PC-3 (cell line): Measurements from ENCODE around the gene ZNF436. TPM values are rescaled to one million over a fixed set of nuclear protein-coding genes. Genes with fewer than 3 reads are reported as not detected.

ENCODE experiments used
- ATAC-seq: fragments of 200-7000 bp; cut with Tn5 transposase; 2 replicates; pipeline ENCODE4 v1.9.1; 2020; ENCODE audit warnings: mild to moderate bottlenecking, moderate library complexity
- BruUV-seq: library from RNA; stranded (reverse); fragments of 400-500 nt; replicated peaks from 2 replicates; lab custom pipeline; 2021; lab: Mats Ljungman, UMichigan
- CTCF ChIA-PET: fragments of 300-600 bp; sonication (Branson Sonifier 250); formaldehyde crosslinking; loops from one replicate; lab custom pipeline; 2022; ENCODE audit warnings: antibody characterized with exemption; lab: Charles Lee
- POLR2A ChIA-PET: fragments of 300-600 bp; sonication (Branson Sonifier 250); formaldehyde crosslinking; loops from one replicate; lab custom pipeline; 2022; ENCODE audit warnings: antibody characterized with exemption; ENCODE audit not compliant: unreplicated experiment; lab: Charles Lee
- DNase-seq: peaks from one replicate; pipeline ENCODE4 v3.0.0-alpha.2; 2015
- H2AFZ ChIP-seq: fragments of 300-600 bp; sonication (generic); 2 replicates; pipeline ENCODE4 v1.6.0; 2016; ENCODE audit warnings: antibody characterized with exemption, low read length
- H3F3A ChIP-seq: fragments of 300-600 bp; sonication (generic); one replicate; pipeline ENCODE4 v1.6.0; 2017; ENCODE audit warnings: antibody characterized with exemption, low read length, control low read depth, mild to moderate bottlenecking; ENCODE audit not compliant: unreplicated experiment
- H3K27ac ChIP-seq: fragments of 300-600 bp; sonication (generic); 2 replicates; pipeline ENCODE4 v1.5.1; 2016; ENCODE audit warnings: mild to moderate bottlenecking, low read length
- H3K27me3 ChIP-seq: fragments of 300-600 bp; sonication (generic); 2 replicates; pipeline ENCODE4 v1.6.1; 2016; ENCODE audit warnings: low read length, mixed read lengths
- H3K36me3 ChIP-seq: fragments of 300-600 bp; sonication (generic); 2 replicates; pipeline ENCODE4 v1.6.1; 2016; ENCODE audit warnings: low read depth, mixed run types, low read length, mixed read lengths
- H3K4me1 ChIP-seq: fragments of 300-600 bp; sonication (generic); 2 replicates; pipeline ENCODE4 v1.5.1; 2016; ENCODE audit warnings: low read length; ENCODE audit not compliant: insufficient read depth
- H3K4me2 ChIP-seq: fragments of 300-600 bp; sonication (generic); 2 replicates; pipeline ENCODE4 v1.6.0; 2016; ENCODE audit warnings: low read length
- H3K4me3 ChIP-seq: fragments of 300-600 bp; sonication (generic); 2 replicates; pipeline ENCODE4 v1.5.1; 2016; ENCODE audit warnings: mild to moderate bottlenecking, low read length, mixed read lengths
- H3K79me2 ChIP-seq: fragments of 300-600 bp; sonication (generic); 2 replicates; pipeline ENCODE4 v1.6.1; 2017; ENCODE audit warnings: low read length, mixed read lengths
- H3K9ac ChIP-seq: fragments of 300-600 bp; sonication (generic); 2 replicates; pipeline ENCODE4 v1.6.0; 2016; ENCODE audit warnings: mild to moderate bottlenecking, low read length
- H3K9me2 ChIP-seq: fragments of 300-600 bp; sonication (generic); replicated peaks from 2 replicates; pipeline ENCODE4 v1.6.1; 2016; ENCODE audit warnings: mixed run types, low read length, mixed read lengths
- H3K9me3 ChIP-seq: fragments of 300-600 bp; sonication (generic); 2 replicates; pipeline ENCODE4 v1.6.1; 2016; ENCODE audit warnings: low read length, mixed read lengths
- H4K20me1 ChIP-seq: fragments of 300-600 bp; sonication (generic); 2 replicates; pipeline ENCODE4 v1.6.1; 2016; ENCODE audit warnings: low read length, mixed read lengths
- EZH2 ChIP-seq: fragments of 300-600 bp; sonication (generic); IDR thresholded peaks from one replicate; pipeline ENCODE4 v1.6.1; 2017; ENCODE audit warnings: antibody characterized with exemption, mild to moderate bottlenecking, low read length; ENCODE audit not compliant: unreplicated experiment
- EZH2phosphoT487 ChIP-seq: fragments of 300-600 bp; sonication (generic); IDR thresholded peaks from 2 replicates; pipeline ENCODE4 v1.6.1; 2018; ENCODE audit warnings: mild to moderate bottlenecking, antibody characterized with exemption, low read length, borderline replicate concordance
- intact Hi-C: fragments of 100-400 bp; cut with micrococcal nuclease; formaldehyde crosslinking; loops from 2 replicates; pipeline ENCODE4 v1.9.0; 2023
- total RNA-seq: library from RNA; depleted of rRNA; stranded (reverse); fragments of >200 nt; gene quantifications from 2 replicates; pipeline ENCODE4 v1.2.3, GENCODE V29; 2014
- TF ChIP-seq, protein P1 (sequence below): fragments of 300-600 bp; sonication (generic); conservative IDR thresholded peaks from 2 replicates; pipeline ENCODE4 v1.5.1; 2017; ENCODE audit warnings: antibody characterized with exemption, low read depth, mild to moderate bottlenecking, low read length

The ZNF436 gene
- total RNA-seq, 1 experiment from 2014 or later = 10.5 TPM

DNA sequence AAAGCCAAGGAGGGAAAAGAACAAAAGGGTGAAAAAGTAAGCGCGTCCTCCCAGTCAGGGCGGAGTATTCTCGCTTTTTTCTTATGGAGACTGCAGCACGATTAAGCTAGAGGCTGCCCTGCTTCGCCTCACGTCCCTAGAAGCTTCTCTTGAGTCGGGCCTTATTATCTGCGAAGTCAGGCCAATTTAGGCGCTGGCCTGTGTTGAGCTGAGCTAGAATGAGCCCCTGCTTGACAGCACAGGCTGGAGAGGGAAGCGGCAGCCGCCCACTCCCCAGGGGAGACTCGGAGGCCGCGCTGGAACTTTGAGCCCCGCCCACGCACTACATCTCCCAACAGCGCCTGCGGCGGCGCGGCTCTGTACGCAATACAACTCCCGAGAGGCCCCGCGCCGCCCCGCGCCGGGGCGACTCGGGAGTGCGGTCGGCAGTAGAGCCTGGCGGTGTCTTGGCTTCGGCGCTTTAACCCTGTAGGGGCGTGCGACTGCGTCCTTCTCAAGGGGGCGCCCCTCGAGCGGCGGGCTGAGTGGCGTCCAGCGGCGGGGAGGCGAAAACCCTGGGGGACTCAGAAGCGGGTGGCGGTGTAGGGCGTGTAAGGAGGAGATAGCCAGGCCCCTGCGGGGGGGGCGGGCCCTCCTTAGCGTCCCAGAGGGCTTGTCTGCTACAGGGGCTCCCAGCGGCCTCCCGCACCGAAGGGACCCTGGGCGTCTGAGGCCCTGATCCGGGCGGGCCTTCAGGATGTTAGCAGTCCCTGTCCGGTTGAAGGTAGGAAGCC lies 888 bp downstream of the ZNF436 start:
- H3K9me2 ChIP-seq = no peaks in the 10 kb centered on the region
- POLR2A ChIA-PET = interaction anchor here (0.6 to 1.4 kb wide), 4 partner anchors 24 to 186 kb away, joined by 3 to 59 read pairs (median 6); partner anchors contain the start of gene HNRNPR
- peak overlapping the region; percentile 100 for H2AFZ ChIP-seq
- H3K9ac ChIP-seq = peak overlapping the region; percentile 94
- intact Hi-C loops = loop anchor here (1.0 kb wide), 2 partner anchors 24 to 36 kb away; partner anchors contain the start of gene HNRNPR
- H3K27ac ChIP-seq = peak overlapping the region; percentile 74
- peak overlapping the region; percentile 93 for H3K4me3 ChIP-seq
- no peaks in the 10 kb centered on the region for H3K27me3 ChIP-seq
- peaks cover 26% of the 10 kb centered on the region for H3K4me1 ChIP-seq
- ATAC-seq (peak; percentile 76), DNase-seq (peak; percentile 90)
- H3F3A ChIP-seq = no peaks in the 10 kb centered on the region
- H3K79me2 ChIP-seq = peaks cover 54% of the 10 kb centered on the region
- H3K36me3 ChIP-seq = peaks cover 20% of the 10 kb centered on the region
- TF ChIP-seq, protein P1, sequence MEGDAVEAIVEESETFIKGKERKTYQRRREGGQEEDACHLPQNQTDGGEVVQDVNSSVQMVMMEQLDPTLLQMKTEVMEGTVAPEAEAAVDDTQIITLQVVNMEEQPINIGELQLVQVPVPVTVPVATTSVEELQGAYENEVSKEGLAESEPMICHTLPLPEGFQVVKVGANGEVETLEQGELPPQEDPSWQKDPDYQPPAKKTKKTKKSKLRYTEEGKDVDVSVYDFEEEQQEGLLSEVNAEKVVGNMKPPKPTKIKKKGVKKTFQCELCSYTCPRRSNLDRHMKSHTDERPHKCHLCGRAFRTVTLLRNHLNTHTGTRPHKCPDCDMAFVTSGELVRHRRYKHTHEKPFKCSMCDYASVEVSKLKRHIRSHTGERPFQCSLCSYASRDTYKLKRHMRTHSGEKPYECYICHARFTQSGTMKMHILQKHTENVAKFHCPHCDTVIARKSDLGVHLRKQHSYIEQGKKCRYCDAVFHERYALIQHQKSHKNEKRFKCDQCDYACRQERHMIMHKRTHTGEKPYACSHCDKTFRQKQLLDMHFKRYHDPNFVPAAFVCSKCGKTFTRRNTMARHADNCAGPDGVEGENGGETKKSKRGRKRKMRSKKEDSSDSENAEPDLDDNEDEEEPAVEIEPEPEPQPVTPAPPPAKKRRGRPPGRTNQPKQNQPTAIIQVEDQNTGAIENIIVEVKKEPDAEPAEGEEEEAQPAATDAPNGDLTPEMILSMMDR = 0 out of 2 replicates have a peak, but pooled peaks have one; percentile 12
- no peak for TF ChIP-seq EZH2phosphoT487
- no peak for TF ChIP-seq EZH2
- CTCF ChIA-PET = interaction anchor here (3.4 kb wide), 1 partner anchor 35 kb away, joined by 13 read pairs; no protein-coding TSS in a partner anchor
- peaks cover 9% of the 10 kb centered on the region for H3K9me3 ChIP-seq
- no TSS peak for BruUV-seq
- peak overlapping the region; percentile 100 for H3K4me2 ChIP-seq
- H4K20me1 ChIP-seq = no peaks in the 10 kb centered on the region

DNA sequence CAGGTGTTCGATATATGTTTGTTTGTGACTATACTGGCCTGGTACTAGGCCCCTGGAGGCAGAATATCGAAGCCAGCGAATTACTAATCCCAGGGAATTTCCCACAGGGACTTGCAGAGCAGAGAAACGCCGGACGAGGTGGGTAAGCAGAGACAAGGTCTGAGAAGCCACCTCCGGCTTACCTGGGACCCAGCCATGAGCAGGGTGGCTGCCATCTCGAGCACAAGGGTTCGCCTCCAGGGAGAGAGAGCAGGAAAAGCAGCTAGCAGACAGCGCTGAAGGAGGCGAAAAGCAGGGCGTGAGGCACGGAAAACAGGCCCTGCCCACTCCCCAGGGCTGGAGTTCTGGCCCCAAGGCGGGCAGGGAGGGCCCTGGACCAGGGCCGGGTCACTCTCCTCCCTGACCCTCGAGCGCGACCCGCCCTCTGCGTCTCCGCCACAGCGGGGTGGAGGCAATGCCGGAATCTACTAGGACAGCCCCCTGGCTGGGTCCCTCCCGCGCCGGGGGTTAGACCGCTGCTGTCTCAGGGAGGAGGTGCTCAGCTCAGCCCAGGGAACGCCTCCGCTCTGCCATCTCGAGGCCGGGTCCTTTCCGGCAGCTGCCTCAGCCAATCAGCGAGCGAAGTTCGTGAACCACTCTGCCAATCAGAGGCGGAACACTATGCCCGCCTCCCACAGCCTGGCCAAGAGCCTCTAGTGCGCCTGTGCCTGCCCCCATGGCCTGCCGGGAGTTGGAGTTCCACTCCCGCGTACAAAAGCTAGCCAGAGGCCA lies 1.7 kb downstream of the ZNF436 start:
- Histone ChIP-seq H3K4me2 (peak overlapping the region; percentile 100), H3F3A (no peaks in the 10 kb centered on the region), H4K20me1 (no peaks in the 10 kb centered on the region), H3K27ac (peak overlapping the region; percentile 74), H3K9me2 (no peaks in the 10 kb centered on the region), H3K36me3 (peaks cover 28% of the 10 kb centered on the region), H3K27me3 (no peaks in the 10 kb centered on the region), H3K9ac (peak overlapping the region; percentile 94), H3K4me3 (peak overlapping the region; percentile 93), H3K79me2 (peaks cover 54% of the 10 kb centered on the region), H2AFZ (peak overlapping the region; percentile 100), H3K4me1 (peaks cover 26% of the 10 kb centered on the region), H3K9me3 (peaks cover 16% of the 10 kb centered on the region)
- ChIA-PET CTCF (interaction anchor here (3.4 kb wide), 1 partner anchor 36 kb away, joined by 13 read pairs; no protein-coding TSS in a partner anchor), POLR2A (interaction anchor here (0.6 to 1.4 kb wide), 4 partner anchors 10 to 231 kb away, joined by 3 to 59 read pairs (median 3); partner anchors contain the start of gene HNRNPR)
- DNase-seq (peak; percentile 98), ATAC-seq (peak; percentile 88)
- BruUV-seq = TSS peak; percentile 51
- TF ChIP-seq, protein P1 = no peak
- TF ChIP-seq EZH2 (no peak), EZH2phosphoT487 (no peak)
- intact Hi-C loops = loop anchor here (1.0 kb wide), 2 partner anchors 24 to 36 kb away; partner anchors contain the start of gene HNRNPR
